GM23248 (cell line): ENCODE data around the gene LAMTOR1. TPM values are rescaled to one million over a fixed set of nuclear protein-coding genes. Genes with fewer than 3 reads are reported as not detected.

ENCODE experiments used
- DNase-seq: peaks from one replicate; pipeline ENCODE4 v3.0.0-alpha.2; 2015
- H2AFZ ChIP-seq: fragments of 200-600 bp; sonication (generic); 2 replicates; pipeline ENCODE4 v1.6.1; 2016; ENCODE audit warnings: antibody characterized with exemption
- H3F3A ChIP-seq: fragments of 200-600 bp; sonication (generic); 2 replicates; pipeline ENCODE4 v1.6.1; 2016; ENCODE audit warnings: mild to moderate bottlenecking, antibody characterized with exemption, mixed run types; ENCODE audit not compliant: insufficient read depth
- H3K27ac ChIP-seq: fragments of 200-600 bp; sonication (generic); 2 replicates; pipeline ENCODE4 v1.5.1; 2016; ENCODE audit warnings: mild to moderate bottlenecking
- H3K27me3 ChIP-seq: fragments of 200-600 bp; sonication (generic); replicated peaks from 2 replicates; pipeline ENCODE4 v1.6.1; 2016; ENCODE audit warnings: mild to moderate bottlenecking; ENCODE audit not compliant: insufficient read depth
- H3K36me3 ChIP-seq: fragments of 200-600 bp; sonication (generic); 2 replicates; pipeline ENCODE4 v1.6.1; 2016; ENCODE audit warnings: low read depth, mild to moderate bottlenecking
- H3K4me1 ChIP-seq: fragments of 200-600 bp; sonication (generic); 2 replicates; pipeline ENCODE4 v1.6.1; 2016; ENCODE audit warnings: mild to moderate bottlenecking; ENCODE audit not compliant: insufficient read depth
- H3K4me2 ChIP-seq: fragments of 200-600 bp; sonication (generic); one replicate; pipeline ENCODE4 v1.6.1; 2016; ENCODE audit warnings: mild to moderate bottlenecking; ENCODE audit not compliant: unreplicated experiment
- H3K4me3 ChIP-seq: fragments of 200-600 bp; sonication (generic); 2 replicates; pipeline ENCODE4 v1.5.1; 2016; ENCODE audit warnings: mild to moderate bottlenecking
- H3K79me2 ChIP-seq: fragments of 200-600 bp; sonication (generic); 2 replicates; pipeline ENCODE4 v1.6.1; 2016; ENCODE audit warnings: mild to moderate bottlenecking; ENCODE audit not compliant: insufficient read depth
- H3K9ac ChIP-seq: fragments of 200-600 bp; sonication (generic); 2 replicates; pipeline ENCODE4 v1.6.1; 2016; ENCODE audit warnings: mild to moderate bottlenecking
- H3K9me2 ChIP-seq: fragments of 200-600 bp; sonication (generic); 2 replicates; pipeline ENCODE4 v1.6.1; 2016; ENCODE audit warnings: mixed run types, mild to moderate bottlenecking, moderate library complexity; ENCODE audit not compliant: insufficient read depth
- H3K9me3 ChIP-seq: fragments of 200-600 bp; sonication (generic); one replicate; pipeline ENCODE4 v1.6.1; 2017; ENCODE audit warnings: low read depth
- H4K20me1 ChIP-seq: fragments of 200-600 bp; sonication (generic); 2 replicates; pipeline ENCODE4 v1.6.0; 2016; ENCODE audit not compliant: insufficient read depth
- EZH2 ChIP-seq: fragments of 200-600 bp; sonication (generic); IDR thresholded peaks from 2 replicates; pipeline ENCODE4 v1.6.1; 2018; ENCODE audit warnings: antibody characterized with exemption, mild to moderate bottlenecking; ENCODE audit not compliant: insufficient read depth, poor library complexity, severe bottlenecking
- EZH2phosphoT487 ChIP-seq: fragments of 200-600 bp; sonication (generic); IDR thresholded peaks from 2 replicates; pipeline ENCODE4 v1.6.1; 2018; ENCODE audit warnings: antibody characterized with exemption, moderate library complexity, mild to moderate bottlenecking, low read depth; ENCODE audit not compliant: insufficient read depth
- WGBS, 2 experiments: methylation state at CpG; one replicate each; pipeline ENCODE4 v1.1.6; 2015 to 2017; ENCODE audit warnings: low lambda C conversion rate in 2 of 2, low coverage in 1 of 2; ENCODE audit errors: missing lambda C conversion rate in 2 of 2; 5-methylcytosine and 5-hydroxymethylcytosine counted together
- in situ Hi-C: fragments of 300-500 bp; cut with MboI; formaldehyde crosslinking; loops from 2 replicates; pipeline ENCODE4 v1.15.0; 2020
- polyA plus RNA-seq: library from polyadenylated mRNA; unstranded; fragments of >200 nt; fragmentation: Nextera tagmentation; extraction: Ambion mirVana; gene quantifications from 2 replicates; pipeline ENCODE4 v1.2.1, GENCODE V29; 2016
- total RNA-seq: library from RNA; depleted of rRNA; stranded (reverse); fragments of >200 nt; shearing (Covaris generic); gene quantifications from 2 replicates; pipeline ENCODE4 v1.2.3, GENCODE V29; 2014

The LAMTOR1 gene
- total and polyA plus RNA-seq, 2 experiments from 2014 or later, result 122 to 142 TPM

DNA sequence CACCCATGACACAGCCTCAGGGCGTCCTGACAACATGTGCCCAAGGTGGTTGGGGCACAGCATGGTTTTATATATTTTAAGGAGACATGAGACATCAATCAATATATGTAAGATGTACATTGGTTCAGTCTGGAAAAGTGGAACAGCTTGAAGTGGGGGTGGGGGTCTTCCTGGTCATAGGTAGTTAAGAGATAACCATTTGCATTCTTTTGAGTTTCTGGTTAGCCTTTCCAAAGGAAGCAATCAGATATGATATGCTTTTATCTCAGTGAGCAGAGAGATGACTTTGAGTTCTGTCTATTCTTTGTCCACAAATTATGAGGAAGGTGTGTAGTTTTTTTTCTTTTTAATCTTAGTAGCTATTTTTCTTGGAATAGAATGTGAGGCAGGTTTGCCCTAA lies 19.5 kb upstream of the LAMTOR1 start:
- no peaks in the 10 kb centered on the region for H3K9me2 ChIP-seq
- H3K27ac ChIP-seq, result no peak overlapping the region
- no peaks in the 10 kb centered on the region for H4K20me1 ChIP-seq
- no peak for DNase-seq
- no peaks in the 10 kb centered on the region for H3K9me3 ChIP-seq
- H3K36me3 ChIP-seq, result no peaks in the 10 kb centered on the region
- no peak overlapping the region for H3K4me2 ChIP-seq
- H2AFZ ChIP-seq, result no peak overlapping the region
- no peaks in the 10 kb centered on the region for H3K27me3 ChIP-seq
- H3K4me1 ChIP-seq, result no peaks in the 10 kb centered on the region
- no peaks in the 10 kb centered on the region for H3F3A ChIP-seq
- no peaks in the 10 kb centered on the region for H3K79me2 ChIP-seq
- 85 to 92% methylated on average over 1 of the region's 1 CpG for WGBS, 2 experiments
- in situ Hi-C loops, result no loop called here
- no peak overlapping the region for H3K9ac ChIP-seq
- no peak for TF ChIP-seq EZH2
- TF ChIP-seq EZH2phosphoT487, result no peak
- H3K4me3 ChIP-seq, result no peak overlapping the region

DNA sequence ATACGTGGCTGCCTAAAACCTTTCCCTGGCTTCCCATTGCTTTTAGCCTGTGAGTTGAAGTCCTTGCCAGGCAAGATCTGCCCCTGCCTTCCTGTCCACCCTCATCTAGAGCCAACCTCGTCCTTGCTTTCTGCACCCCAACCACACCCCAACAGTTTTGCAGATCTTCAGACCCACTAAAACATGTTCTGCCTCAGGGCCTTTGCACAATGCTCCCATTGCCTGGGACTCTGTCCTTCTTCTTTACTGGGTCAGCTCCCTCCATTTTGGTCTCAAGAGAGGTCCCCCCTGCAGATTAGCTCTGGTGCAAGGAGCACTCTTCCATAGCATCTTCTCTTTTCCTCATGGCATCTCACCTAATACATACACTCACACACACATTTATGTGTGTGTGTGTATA lies 17.8 kb upstream of the LAMTOR1 start:
- H3K4me3 ChIP-seq, result no peak overlapping the region
- TF ChIP-seq EZH2phosphoT487 (no peak), EZH2 (no peak)
- no peaks in the 10 kb centered on the region for H3K27me3 ChIP-seq
- H3K9me2 ChIP-seq, result no peaks in the 10 kb centered on the region
- 78 to 84% methylated on average over 2 of the region's 2 CpGs for WGBS, 2 experiments
- DNase-seq, result no peak
- no peaks in the 10 kb centered on the region for H3K9me3 ChIP-seq
- H3F3A ChIP-seq, result no peaks in the 10 kb centered on the region
- H3K9ac ChIP-seq, result no peak overlapping the region
- H3K79me2 ChIP-seq, result no peaks in the 10 kb centered on the region
- in situ Hi-C loops, result no loop called here
- H3K36me3 ChIP-seq, result no peaks in the 10 kb centered on the region
- no peak overlapping the region for H2AFZ ChIP-seq
- H4K20me1 ChIP-seq, result no peaks in the 10 kb centered on the region
- H3K27ac ChIP-seq, result no peak overlapping the region
- H3K4me1 ChIP-seq, result no peaks in the 10 kb centered on the region
- no peak overlapping the region for H3K4me2 ChIP-seq

DNA sequence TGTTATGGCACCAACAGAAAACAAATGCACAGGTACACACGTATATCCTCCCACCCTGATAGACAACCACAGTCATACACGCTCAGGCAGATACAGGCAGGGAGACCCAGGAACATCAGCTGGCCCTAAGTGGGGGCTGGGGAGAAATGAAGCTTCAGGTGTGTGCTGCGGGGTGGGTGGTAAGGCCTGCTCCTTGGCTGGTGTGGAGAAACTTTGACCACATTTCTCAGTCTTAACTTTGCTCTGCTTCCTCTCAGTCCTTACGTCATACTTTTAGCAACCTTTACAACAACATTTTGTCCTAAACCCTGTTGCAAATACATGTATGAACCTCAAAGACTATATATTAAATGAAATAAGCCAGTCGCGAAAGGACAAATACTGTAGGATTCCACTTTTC lies 16.1 kb upstream of the LAMTOR1 start:
- TF ChIP-seq EZH2phosphoT487 (no peak), EZH2 (no peak)
- 68 to 74% methylated on average over 6 of the region's 6 CpGs for WGBS, 2 experiments

DNA sequence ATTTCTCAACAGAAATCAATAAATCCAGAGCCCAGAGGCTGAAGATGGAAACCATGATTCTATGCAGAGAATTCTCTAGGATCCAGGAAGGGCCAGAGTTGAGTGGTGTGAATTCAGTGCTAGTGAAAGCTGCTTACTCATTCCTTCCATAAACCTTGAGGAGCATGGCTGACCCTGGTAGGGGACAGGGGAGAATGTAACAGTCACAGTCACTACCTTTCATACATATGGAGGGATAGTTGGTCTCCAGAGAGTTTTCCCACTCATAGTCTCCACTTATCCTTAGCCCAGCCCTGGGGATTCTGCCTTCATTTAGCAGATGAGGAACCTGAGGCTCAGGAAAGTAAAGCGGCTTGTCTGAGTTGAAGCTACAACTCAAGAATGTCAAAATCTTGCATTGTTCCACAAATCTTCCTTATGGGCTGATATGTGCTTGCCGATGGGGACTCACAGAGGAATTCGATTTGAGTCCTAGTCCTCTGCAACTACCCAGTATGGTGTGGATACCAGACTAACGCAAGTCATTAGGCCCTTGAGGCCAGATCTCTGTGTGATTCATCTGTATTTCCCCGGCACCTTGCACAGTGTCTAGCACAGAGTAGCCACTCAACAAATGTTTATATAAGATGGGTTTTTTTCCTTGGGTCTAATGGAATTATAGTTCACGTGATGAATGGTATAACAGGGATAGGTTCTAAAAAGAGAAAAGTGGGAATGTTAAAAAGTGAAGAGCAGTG lies 13.1 kb upstream of the LAMTOR1 start:
- no peak overlapping the region for H3K27ac ChIP-seq
- WGBS, 2 experiments, result 86 to 91% methylated on average over 6 of the region's 6 CpGs
- H3K4me2 ChIP-seq, result no peak overlapping the region
- in situ Hi-C loops, result no loop called here
- H3F3A ChIP-seq, result peaks cover 30% of the 10 kb centered on the region
- no peaks in the 10 kb centered on the region for H3K36me3 ChIP-seq
- H3K4me3 ChIP-seq, result no peak overlapping the region
- TF ChIP-seq EZH2phosphoT487 (no peak), EZH2 (no peak)
- no peaks in the 10 kb centered on the region for H3K9me2 ChIP-seq
- DNase-seq, result no peak
- H3K79me2 ChIP-seq, result no peaks in the 10 kb centered on the region
- H2AFZ ChIP-seq, result no peak overlapping the region
- H3K4me1 ChIP-seq, result peaks cover 31% of the 10 kb centered on the region
- no peak overlapping the region for H3K9ac ChIP-seq
- H3K27me3 ChIP-seq, result no peaks in the 10 kb centered on the region
- H3K9me3 ChIP-seq, result no peaks in the 10 kb centered on the region
- no peaks in the 10 kb centered on the region for H4K20me1 ChIP-seq

More for the DNA sequence above, 16.1 kb upstream of the LAMTOR1 start:
- no peak for DNase-seq
- Histone ChIP-seq H3K4me3 (no peak overlapping the region), H4K20me1 (no peaks in the 10 kb centered on the region), H3K9ac (no peak overlapping the region), H3K9me3 (no peaks in the 10 kb centered on the region), H3K79me2 (no peaks in the 10 kb centered on the region), H3K9me2 (no peaks in the 10 kb centered on the region), H3K27me3 (no peaks in the 10 kb centered on the region), H3K36me3 (no peaks in the 10 kb centered on the region), H2AFZ (peak overlapping the region; percentile 56; the same call in 1 of the 2 replicates), H3F3A (peaks cover 9% of the 10 kb centered on the region), H3K4me2 (no peak overlapping the region), H3K4me1 (peaks cover 11% of the 10 kb centered on the region), H3K27ac (no peak overlapping the region)
- in situ Hi-C loops, result no loop called here
